ENCODE results near the gene LGR6.

DNA sequence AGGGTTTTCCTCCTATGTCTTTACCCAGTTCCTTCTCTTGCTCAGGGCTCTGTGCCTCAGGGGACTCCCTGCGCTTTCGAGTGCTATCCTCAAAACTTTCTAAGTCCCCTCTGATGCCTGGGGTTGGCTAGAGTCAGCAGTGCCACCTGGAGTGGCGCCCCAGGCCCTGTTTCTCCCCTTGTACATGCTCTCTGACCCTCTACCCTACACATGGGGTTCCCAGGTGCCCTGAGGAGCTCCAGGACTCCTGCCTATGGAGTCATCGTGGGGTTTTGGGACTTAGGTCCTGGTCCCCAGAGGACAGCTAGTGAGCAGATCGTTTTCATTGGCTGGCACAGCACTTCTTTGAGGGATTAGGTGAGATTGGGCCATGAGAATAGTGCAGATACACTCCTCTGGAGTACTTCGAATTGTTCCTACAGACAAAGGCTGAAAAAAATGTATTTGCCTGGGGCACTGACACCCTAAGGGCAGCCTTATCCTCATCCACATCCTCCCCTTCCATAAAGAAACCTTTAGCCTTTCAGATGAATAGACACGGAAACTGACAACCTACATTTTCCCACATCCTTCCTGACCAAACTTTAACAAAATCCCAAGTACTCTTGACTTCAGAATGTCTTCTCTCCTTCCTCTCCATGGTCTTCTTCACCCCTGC, 41.5 kb downstream of the LGR6 start:
- TF ChIP-seq, protein P1, sequence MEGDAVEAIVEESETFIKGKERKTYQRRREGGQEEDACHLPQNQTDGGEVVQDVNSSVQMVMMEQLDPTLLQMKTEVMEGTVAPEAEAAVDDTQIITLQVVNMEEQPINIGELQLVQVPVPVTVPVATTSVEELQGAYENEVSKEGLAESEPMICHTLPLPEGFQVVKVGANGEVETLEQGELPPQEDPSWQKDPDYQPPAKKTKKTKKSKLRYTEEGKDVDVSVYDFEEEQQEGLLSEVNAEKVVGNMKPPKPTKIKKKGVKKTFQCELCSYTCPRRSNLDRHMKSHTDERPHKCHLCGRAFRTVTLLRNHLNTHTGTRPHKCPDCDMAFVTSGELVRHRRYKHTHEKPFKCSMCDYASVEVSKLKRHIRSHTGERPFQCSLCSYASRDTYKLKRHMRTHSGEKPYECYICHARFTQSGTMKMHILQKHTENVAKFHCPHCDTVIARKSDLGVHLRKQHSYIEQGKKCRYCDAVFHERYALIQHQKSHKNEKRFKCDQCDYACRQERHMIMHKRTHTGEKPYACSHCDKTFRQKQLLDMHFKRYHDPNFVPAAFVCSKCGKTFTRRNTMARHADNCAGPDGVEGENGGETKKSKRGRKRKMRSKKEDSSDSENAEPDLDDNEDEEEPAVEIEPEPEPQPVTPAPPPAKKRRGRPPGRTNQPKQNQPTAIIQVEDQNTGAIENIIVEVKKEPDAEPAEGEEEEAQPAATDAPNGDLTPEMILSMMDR (conservative IDR thresholded peaks at IDR 0.05; ENCODE audit: low read depth, low read length) = no peak
- TF ChIP-seq EZH2 (IDR thresholded peaks at IDR 0.05; ENCODE audit: low read length, unreplicated experiment) = no peak

Measured in PC-3 (cell line).